K562 (cell line): ENCODE data around the gene ATG7.

ENCODE experiments used
- CAMTA2 ChIP-seq: fragments of 250-450 bp; sonication (Bioruptor Pico); conservative IDR thresholded peaks from 2 replicates; pipeline ENCODE4 v1.5.1; 2022
- POLR2AphosphoS5 ChIP-seq: IDR thresholded peaks from 2 replicates; pipeline ENCODE4 v1.6.1; 2011; ENCODE audit warnings: mild to moderate bottlenecking, low read depth, low read length, moderate library complexity; ENCODE audit not compliant: control insufficient read depth, insufficient read depth
- PTBP1 ChIP-seq: fragments of 200-400 bp; formaldehyde crosslinking; IDR thresholded peaks from 2 replicates; pipeline ENCODE4 v1.6.1; 2017; ENCODE audit warnings: low read depth, low read length
- TF ChIP-seq, protein P1 (sequence below), 2 experiments: fragments of 200-800 bp in 1 of 2; sonication (Bioruptor generic) in 1 of 2; sonication (generic) in 1 of 2; formaldehyde crosslinking in 1 of 2; IDR thresholded peaks in 1 of 2; conservative IDR thresholded peaks in 1 of 2; 2 replicates each; pipeline versions ENCODE4 v1.5.0 to v1.6.1; 2016 to 2020; ENCODE audit warnings: missing compliant biosample characterization in 1 of 2, missing genetic modification characterization in 1 of 2, missing genetic modification reagents in 1 of 2

DNA sequence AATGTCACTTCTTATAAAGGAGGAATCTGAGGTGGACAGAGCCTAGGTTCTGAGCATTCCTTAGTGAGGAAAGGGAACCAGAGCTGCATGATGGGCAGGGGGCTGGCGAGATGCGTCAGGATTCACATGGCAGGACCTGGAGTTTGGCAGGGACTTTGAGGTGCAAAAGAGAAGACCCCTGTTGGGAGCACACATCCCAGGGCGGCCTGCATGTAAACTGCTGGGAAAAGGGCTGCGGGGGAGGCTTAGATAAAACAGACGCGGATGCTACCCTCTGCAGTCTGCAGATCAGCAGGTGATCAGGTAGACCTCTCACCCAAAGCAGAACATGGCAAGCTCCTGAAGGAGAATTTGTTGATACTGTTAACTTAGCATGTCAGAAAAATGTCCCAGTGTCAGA is 203.1 kb downstream of the ATG7 start:
- TF ChIP-seq CAMTA2 (CRISPR knock-in tag) (no peak), PTBP1 (no peak), POLR2AphosphoS5 (no peak)
- TF ChIP-seq, protein P1, sequence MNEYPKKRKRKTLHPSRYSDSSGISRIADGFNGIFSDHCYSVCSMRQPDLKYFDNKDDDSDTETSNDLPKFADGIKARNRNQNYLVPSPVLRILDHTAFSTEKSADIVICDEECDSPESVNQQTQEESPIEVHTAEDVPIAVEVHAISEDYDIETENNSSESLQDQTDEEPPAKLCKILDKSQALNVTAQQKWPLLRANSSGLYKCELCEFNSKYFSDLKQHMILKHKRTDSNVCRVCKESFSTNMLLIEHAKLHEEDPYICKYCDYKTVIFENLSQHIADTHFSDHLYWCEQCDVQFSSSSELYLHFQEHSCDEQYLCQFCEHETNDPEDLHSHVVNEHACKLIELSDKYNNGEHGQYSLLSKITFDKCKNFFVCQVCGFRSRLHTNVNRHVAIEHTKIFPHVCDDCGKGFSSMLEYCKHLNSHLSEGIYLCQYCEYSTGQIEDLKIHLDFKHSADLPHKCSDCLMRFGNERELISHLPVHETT (CRISPR knock-in tag; conservative IDR thresholded peaks at IDR 0.05 in 1 of 2, IDR thresholded peaks at IDR 0.05 in 1 of 2) = no peak
